ENCODE results near the gene KRTAP9-6. TPM values are rescaled to one million over a fixed set of nuclear protein-coding genes. Genes with fewer than 3 reads are reported as not detected.
"Not testable (repeated sequence)": the region's sequence is repeated elsewhere in the genome, so short reads cannot be mapped to it uniquely, and the experiment has no call there.

Gene KRTAP9-6
- total RNA-seq, 1 experiment from 2014 or later: not detected

DNA sequence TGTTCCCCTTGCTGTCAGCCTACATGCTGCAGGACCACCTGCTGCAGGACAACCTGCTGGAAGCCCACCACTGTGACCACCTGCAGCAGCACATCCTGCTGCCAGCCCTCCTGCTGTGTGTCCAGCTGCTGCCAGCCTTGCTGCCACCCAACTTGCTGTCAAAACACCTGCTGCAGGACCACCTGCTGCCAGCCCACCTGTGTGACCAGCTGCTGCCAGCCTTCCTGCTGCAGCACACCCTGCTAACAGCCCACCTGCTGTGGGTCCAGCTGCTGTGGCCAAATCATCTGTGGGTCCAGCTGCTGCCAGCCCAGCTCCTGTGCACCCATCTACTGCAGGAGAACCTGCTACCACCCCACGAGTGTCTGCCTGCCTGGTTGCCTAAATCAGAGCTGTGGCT lies 6.1 kb downstream of the KRTAP9-6 start:
- DNase-seq (ENCODE audit: low read depth): not testable (repeated sequence)

DNA sequence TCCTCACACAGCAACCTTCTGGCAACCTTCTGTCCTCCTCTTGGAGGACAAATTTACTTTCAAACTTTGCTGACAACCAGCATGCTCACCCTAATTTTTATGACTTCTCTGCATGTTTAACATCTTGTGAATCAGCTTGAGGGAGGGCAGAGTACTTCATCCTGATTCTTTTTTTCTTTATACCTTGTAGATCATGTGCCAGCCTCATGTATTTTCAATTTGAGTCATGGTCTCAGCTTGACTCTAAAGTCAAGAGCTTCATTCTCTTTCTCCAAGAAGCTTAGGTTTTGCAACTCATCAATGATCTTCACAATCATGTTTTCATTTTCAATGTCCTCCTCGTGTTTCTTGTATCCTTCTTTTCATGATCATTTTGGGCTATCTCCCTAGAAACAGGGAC lies 6.7 kb downstream of the KRTAP9-6 start:
- DNase-seq (ENCODE audit: low read depth): no peak

DNA sequence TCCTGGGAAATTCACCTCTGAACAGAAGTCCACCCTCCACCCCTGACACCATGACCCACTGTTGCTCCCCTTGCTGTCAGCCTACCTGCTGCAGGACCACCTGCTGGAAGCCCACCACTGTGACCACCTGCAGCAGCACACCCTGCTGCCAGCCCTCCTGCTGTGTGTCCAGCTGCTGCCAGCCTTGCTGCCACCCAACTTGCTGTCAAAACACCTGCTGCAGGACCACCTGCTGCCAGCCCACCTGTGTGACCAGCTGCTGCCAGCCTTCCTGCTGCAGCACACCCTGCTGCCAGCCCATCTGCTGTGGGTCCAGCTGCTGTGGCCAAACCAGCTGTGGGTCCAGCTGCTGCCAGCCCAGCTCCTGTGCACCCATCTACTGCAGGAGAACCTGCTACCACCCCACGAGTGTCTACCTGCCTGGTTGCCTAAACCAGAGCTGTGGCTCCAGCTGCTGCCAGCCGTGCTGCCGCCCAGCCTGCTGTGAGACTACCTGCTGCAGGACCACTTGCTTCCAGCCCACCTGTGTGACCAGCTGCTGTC lies 10.5 kb downstream of the KRTAP9-6 start, which contains the start of gene KRTAP9-7:
Gene KRTAP9-7 (plus strand): TSS at position 51 of the 543 bp plus-strand sequence. CDS start 0 bp downstream, at position 51.
- not testable (repeated sequence) for DNase-seq (ENCODE audit: low read depth)

DNA sequence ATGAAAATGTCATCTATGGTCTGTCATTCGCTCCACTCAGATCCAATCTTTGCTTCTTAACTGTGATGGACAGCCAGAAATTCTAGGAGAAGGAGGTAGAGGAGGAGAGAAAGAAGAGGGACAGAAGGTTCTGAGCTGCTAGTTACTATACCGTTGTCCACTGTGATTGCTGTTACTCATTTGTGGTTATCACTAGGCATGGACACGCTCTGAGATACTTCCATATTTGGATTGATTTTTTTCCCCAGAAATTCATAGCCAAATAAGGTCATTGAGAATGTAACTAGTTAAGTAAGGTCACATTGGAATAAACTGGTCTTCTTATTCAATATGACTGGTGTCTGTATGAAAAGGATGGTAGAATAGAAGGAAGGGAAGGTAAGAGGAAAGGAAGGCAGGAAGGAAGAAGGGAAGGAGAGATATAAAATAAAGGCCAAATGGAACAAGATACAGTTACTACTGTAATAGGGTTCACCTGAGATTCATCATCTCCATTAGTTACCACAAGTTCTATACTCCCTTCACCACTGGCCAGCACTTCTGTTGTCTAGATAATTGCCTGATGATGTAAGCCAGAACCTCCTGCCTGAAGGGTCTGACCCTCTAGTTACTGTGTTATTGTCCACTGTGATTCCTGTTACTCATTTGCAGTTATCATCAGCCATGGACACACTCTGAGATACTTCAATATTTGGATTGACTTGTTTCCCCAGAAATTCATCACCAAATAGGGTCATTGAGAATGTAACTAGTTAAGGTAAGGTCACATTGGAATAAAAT lies 13.2 kb downstream of the KRTAP9-6 start:
- peak; percentile 65 for DNase-seq (ENCODE audit: low read depth)

DNA sequence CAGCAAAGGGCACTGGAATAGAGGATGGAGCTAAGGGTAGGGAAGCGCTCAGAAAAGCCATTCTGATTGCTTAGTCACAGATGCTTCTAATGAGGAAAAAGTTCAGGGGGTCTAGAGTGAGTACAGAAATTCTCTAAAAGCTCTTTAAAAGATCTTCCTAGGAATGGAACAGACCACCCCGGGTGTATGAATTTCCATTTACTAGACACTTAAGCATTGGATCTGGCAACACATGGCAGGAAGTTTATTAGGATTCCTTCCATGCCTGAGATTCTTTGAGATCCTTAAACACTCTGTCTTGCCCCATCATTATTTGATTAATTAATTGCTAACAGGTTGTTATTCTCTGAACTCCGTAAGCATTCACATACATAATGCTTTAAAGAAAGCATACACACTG lies 18.9 kb downstream of the KRTAP9-6 start:
- DNase-seq (ENCODE audit: low read depth): peak; percentile 42

DNA sequence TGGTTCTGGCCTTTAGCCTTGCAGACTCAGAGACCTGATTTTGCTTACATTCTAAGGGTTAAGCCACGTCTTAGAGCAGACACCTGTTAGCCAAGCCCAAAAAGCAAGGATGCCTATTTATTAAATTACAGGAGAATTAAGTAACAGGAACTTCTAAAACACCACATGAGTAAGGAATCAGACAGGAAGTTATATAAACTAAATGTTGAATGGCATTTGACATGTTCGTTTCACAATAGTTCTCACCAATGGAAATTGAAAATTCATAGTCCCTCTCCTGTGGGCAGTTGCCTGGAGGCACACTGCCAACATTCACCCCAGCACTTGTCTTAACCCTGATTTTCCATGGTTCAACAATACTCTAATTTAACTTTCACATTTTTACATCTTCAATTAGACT lies 19.4 kb downstream of the KRTAP9-6 start:
- DNase-seq (ENCODE audit: low read depth): peak; percentile 29

DNA sequence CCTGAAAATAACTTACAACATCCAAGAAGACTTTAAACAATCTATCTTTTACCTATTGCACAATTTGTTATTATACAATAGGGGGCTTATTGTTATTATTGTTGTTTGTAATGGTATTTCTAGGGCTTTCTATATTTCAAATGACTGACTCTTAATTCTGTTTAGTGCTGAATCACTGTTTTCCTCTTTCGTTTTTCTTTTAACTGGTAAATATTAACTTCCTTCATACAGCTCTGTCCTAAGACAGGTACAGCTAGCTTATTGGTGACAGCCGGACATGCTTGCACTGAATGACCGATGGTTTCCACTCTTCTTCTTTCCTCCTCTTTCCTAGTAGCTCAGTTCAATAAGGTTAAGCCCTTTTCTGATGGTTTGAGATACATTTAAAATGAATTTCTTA lies 21.9 kb downstream of the KRTAP9-6 start:
- no peak for DNase-seq (ENCODE audit: low read depth)

DNA sequence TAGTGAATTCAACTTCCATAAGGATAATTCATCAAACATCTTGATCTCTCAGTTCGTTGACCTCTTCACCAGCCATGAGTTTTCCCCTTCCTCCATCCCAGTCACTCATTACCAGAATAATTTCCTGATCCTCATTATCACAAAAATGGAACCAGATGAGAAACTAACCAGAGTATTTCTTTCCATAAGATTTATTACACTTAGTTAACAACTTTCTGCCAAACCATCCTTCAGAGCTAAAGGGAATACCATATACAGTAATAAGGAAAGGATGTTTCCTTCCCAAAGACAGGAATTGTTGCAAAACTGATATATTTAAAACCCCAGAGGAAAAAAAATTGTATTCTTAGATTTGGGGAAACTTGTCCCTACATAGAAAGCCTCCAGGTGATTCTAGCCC lies 28.8 kb downstream of the KRTAP9-6 start:
- DNase-seq (ENCODE audit: low read depth): no peak

DNA sequence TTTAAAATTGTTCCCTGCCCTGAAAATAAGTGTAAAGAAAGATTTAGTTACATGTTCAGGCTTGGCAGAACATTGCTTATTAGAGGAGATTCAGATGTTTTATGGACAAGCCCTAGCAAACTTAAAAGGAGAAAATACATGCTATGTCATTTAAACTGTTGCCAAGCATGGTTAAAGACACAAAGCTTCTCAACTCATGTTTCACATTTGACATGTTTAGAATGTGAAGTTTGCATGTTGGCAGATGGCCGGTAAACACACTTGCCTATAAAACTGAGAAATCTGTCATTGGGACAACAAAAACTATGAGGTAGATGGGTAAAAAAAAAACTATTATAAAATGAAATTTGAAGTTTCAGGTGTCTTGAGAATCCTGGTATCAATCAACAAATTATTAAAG lies 31.7 kb downstream of the KRTAP9-6 start:
- no peak for DNase-seq (ENCODE audit: low read depth)

DNA sequence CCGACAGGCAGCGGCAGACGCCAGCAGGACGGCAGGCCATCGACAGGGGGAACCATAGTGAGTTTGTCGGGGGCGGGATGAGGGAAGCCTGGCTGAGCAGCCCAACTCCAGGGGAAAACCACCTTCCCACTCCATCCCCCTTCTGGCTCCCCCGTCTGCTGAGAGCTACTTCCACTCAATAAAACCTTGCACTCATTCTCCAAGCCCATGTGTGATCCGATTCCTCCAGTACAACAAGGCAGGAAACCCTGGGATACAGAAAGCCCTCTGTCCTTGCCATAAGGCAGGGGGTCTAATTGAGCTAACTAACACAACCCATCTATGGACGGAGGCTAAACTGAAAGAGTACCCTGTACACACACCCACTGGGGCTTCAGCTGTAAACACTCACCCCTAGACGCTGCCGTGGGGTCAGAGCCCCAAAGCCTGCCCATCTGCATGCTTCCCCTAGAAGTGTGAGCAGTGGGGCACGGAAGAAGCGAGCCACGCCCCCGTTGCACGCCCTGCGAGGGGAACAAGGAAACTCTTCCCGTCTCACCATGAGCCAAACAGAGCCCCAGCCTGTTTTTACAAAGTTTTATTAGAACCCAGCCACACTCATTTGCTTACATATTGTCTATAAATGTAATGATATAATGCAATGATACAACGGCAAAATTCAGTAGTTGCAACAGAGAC lies 33.4 kb downstream of the KRTAP9-6 start:
- DNase-seq (ENCODE audit: low read depth): no peak

DNA sequence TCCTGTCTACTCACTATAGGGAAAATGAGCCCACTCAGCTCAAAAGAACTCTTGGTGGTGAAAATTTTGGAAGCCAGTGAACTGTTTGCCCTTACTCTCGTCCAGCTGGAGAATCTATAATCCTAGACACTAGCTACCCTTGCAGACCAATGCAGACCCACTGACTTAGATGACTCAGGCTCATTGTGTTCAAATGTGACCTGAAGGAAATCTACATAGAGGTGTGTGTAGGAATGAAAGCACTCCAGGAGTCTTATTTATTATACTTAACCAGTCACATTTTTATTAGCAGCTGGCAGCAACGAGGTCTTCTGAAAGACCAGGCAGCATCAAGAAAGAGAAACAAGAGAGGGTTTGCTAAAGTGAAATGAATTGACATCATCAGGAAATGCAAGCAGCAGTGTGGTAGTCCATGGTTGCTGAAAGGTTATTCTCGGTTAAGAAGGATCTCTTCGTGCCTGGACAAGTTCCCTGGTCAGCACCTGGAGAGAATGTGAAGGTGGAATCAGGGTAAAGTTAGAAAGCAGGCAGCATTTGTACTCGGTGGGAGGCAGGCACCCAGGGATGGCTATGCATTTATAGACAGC lies 36.1 kb downstream of the KRTAP9-6 start:
- peak; percentile 64 for DNase-seq (ENCODE audit: low read depth)

DNA sequence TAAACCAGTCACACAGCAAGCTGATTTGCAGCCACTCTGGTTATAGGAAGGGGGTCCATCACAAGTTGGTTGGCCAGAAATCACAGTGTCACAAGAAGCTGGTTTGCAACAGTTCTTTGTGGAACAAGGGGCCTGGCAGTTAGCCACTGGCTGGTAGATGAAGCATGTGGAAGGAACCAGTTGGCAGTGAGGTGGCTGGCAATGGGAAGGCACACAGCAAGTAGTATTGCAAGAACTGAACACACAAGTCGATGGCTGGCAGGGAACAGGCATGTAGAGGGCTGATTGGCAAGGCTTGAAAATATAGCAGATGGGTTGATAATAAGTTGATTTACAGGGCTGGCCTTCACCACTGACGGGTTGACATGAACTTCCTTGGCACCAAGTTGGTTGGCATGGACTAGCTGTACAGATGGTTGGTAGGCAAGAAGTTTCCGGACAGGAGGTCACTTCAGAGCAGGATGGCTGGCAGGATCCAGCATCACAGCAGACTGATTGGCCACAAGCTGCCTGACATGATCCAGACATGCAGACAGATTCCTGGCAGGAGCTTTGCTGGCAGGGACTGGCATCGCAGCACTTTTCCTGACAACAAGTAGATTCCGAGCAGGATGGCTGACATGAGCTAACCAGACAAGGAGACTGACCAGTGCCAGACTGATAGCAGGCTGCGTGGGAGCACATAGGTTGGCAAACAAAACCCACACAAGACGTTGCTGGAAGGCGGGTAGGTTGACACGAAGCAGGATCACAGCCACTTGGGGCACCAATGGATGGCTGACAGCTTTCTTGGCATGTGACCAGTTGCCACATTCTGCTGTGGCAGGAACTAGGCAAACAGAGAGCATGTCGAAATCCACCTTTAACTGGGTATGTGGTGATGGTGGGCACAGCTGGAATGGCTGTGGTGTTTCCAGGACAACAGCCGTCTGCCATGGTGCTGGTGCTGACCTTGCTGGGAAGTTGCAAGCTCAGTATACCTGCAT lies 37.0 kb downstream of the KRTAP9-6 start, which contains the start of gene KRTAP29-1:
Gene KRTAP29-1 (minus strand): TSS at position 936 of the 986 bp plus-strand sequence. CDS start 0 bp downstream, at position 936.
- DNase-seq (ENCODE audit: low read depth): no peak

DNA sequence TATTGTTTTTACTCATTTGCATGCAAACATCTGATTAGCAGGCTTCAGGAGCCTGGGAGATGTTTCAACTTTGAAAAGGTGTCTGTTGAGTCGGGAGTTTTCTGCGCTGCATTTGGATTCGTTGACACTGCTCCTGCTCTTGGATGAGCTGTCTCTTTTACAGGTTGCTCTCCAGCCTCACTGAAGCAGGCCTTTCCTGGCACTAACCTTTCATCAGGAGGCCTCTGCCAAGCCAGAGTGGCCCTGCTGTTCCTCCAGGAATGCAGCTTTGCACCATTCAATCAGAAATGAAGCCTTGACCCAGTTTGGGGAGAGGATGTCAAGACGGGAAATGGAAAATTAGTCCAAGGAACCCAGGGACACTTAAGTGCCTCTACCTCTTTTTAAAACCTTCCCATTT lies 37.8 kb downstream of the KRTAP9-6 start:
- no peak for DNase-seq (ENCODE audit: low read depth)

DNA sequence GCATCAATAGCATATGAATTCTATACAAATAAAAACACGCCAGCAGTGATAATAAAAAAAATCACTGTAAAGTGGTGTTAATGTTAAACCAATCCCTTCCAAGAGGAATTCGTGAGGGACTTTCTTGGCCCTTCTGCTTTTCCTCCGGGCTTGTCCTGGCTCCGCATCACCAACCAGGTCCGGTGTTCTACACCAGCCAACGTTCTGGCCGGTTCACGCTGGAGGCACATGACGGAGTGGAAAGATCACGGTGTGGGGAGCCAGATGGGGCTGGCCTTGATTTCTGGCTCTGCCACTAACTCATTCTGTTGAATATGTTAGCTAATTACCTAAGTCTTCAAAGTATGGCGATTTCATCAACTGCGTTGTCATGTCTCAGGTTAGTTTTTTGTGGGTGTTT lies 38.9 kb downstream of the KRTAP9-6 start:
- DNase-seq (ENCODE audit: low read depth): no peak

DNA sequence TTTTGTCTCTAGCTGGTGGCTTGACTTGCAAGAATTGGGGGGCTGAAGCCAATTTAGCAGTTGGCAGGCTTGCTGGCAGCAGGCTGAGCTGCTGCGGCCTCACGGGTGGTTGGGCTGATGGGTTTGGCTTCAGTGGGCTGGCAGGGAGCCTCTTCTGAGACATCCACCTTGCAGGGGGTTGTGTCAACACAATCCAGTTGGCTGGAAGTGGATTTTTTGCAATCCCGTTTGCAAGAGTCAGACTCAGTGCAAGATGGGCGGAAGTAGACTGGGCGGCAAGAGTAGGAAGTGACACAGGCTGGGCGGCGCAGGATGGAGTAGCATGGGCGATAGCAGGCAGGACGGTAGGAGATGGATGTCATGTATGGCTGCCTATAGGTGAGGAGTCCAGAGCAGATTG lies 42.5 kb downstream of the KRTAP9-6 start:
- no peak for DNase-seq (ENCODE audit: low read depth)

DNA sequence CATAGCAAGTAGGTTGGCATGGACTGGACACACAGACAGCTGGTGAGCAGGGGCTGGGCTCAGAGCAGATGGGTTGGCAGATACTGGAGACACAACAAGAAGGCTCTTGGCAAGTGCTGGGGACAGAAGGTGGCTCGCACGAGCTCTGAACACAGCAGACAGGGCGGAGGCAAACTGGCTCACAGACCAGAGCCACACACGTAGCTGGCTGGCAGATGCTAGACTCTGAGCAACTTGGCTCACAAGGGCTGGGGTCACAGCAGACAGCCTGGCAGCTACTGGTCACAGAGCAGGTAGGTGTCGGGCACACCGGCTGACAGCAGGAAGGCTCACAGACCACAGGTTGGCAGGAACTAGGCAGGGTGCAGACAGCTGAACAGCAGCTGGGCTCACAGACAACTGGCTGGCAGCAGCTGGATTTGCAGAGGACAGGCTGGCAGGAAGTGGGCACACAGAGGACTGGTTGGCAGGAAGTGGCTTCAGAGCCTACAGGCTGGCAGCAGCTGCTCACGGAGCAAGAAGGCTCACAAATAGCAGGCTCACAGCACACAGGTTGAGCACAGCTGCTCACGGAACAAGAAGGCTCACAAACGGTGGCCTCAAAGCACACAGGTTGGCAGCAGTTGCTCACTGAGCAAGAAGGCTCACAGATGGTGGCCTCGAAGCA lies 43.2 kb downstream of the KRTAP9-6 start:
- DNase-seq (ENCODE audit: low read depth): no peak

DNA sequence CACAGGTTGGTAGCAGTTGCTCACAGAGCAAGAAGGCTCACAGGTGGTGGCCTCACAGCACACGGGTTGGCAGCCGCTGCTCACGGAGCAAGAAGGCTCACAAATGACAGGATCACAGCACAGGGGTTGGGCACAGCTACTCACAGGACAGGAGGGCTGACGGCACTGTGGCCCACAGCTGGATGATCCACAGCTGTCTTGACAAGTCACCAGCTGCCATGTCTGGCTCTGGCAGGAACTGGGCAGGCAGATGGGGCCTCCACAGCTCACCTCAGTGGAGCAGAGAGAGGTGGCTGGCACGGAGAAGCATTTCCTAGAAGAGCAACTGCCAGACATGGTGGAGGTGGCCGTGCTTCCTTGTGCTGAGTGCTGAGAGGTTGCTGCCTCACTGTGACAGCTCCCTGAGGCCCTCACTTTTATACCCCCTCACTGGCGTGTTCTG lies 43.8 kb downstream of the KRTAP9-6 start, which contains the start of gene KRTAP16-1:
Gene KRTAP16-1 (minus strand): TSS at position 392 of the 442 bp plus-strand sequence. CDS start 56 bp downstream, at position 336.
- no peak for DNase-seq (ENCODE audit: low read depth)

DNA sequence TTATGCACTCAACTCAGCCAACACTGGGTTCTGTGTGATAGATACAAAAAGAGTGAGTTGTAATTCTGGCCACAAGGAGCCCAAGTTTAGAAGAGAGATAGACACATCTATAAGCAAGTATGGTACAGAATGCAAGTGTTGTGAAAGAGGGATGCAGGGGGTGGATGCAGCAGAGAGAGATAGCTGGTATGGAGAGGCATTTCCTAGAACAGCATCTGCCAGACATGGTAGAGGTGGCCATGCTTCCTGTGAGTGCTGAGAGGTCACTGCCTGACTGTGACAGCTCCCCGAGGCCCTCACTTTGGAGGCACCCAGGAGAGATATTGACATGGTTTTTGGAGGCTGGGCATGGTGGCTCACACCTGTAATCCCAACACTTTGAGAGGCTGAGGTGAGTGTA lies 45.9 kb downstream of the KRTAP9-6 start:
- no peak for DNase-seq (ENCODE audit: low read depth)

DNA sequence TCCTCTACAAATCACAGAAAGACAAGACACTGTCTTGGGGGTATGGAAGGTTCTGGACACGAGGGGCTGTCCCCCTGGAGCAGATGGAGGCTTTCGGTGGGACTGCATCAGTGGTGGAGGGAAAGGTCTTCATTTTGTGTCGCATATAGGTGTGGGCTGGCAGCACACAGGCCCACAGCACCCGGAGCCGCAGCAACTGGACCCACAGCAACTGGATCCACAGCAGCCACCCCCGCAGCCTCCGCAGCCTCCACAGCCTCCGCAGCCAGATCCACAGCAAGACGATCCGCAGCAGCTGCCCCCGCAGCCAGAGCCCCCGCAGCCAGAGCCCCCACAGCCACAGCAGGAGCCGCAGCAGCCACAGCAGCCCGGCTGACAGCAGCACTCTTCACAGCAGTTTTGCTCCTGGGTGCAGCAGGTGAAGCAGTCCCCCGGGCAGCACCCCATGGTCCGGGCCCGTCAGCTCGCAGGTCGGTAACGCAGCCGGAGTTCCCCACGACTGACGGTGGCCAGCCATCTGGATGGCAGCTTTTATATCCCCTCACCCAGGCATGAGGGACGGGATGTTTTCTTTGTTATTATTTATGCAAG lies 50.1 kb downstream of the KRTAP9-6 start, which contains the start of gene KRTAP17-1:
Gene KRTAP17-1 (minus strand): TSS at position 507 of the 591 bp plus-strand sequence. CDS start 60 bp downstream, at position 447.
- no peak for DNase-seq (ENCODE audit: low read depth)
